Testis (tissue), 3 donors: Measurements from ENCODE around the gene NRP2. TPM values are rescaled to one million over a fixed set of nuclear protein-coding genes. Genes with fewer than 3 reads are reported as not detected.

Experiments used
- DNase-seq: peaks from one replicate; pipeline ENCODE4 v3.0.0-alpha.2; 2019
- H3K27ac ChIP-seq, 2 donors: fragments of 200-600 bp; sonication (generic); one replicate each; pipeline ENCODE4 v1.5.1; 2019
- H3K27me3 ChIP-seq: fragments of 200-600 bp; sonication (generic); one replicate; pipeline ENCODE4 v1.5.1; 2019
- H3K36me3 ChIP-seq: fragments of 200-600 bp; sonication (generic); one replicate; pipeline ENCODE4 v1.5.1; 2017; ENCODE audit warnings: low read depth; ENCODE audit errors: missing control alignments
- H3K4me1 ChIP-seq: fragments of 200-600 bp; sonication (generic); one replicate; pipeline ENCODE4 v1.5.1; 2019
- H3K4me3 ChIP-seq, 2 donors: fragments of 200-600 bp; sonication (generic); one replicate each; pipeline ENCODE4 v1.5.1; 2017 to 2019
- H3K9me3 ChIP-seq: fragments of 200-600 bp; sonication (generic); one replicate; pipeline ENCODE4 v1.5.1; 2017
- POLR2A ChIP-seq: fragments of 450-650 bp; IDR thresholded peaks from one replicate; pipeline ENCODE4 v1.6.1; 2017; ENCODE audit warnings: antibody characterized with exemption, mild to moderate bottlenecking, moderate library complexity
- WGBS, 2 donors: methylation state at CpG; one replicate each; pipeline ENCODE4 v1.1.5; 2018; 5-methylcytosine and 5-hydroxymethylcytosine counted together
- intact Hi-C: fragments of 100-400 bp; cut with DNase I; formaldehyde crosslinking; loops from one replicate; pipeline ENCODE4 v1.15.1; 2023; ENCODE audit warnings: low total_unique reads
- polyA plus RNA-seq: library from polyadenylated mRNA; stranded (reverse); fragments of 350-450 nt; fragmentation: Illumina TruSeq; extraction: RNeasy Lipid Tissue Mini Kit (QIAGEN cat#74804); gene quantifications from one replicate; pipeline ENCODE4 v1.2.3, GENCODE V29; 2014; ENCODE audit warnings: low read depth, low replicate concordance; ENCODE audit not compliant: insufficient read depth
- total RNA-seq, 2 donors: library from RNA; depleted of rRNA; stranded (reverse); fragments of >200 nt; gene quantifications; one replicate each; pipeline ENCODE4 v1.2.3, GENCODE V29; 2016
- TF ChIP-seq, protein P1 (sequence below), 3 experiments: fragments of 450-650 bp in 2 of 3; fragments of 200-600 bp in 1 of 3; sonication (generic) in 1 of 3; IDR thresholded peaks; one replicate each; pipeline ENCODE4 v1.5.1; 2016 to 2019; ENCODE audit warnings: antibody characterized with exemption in 3 of 3, mild to moderate bottlenecking in 2 of 3, moderate library complexity in 1 of 3

The NRP2 gene
- total and polyA plus RNA-seq, 3 donors from 2014 or later, result 6.3 to 10.6 (median 6.3) TPM

DNA sequence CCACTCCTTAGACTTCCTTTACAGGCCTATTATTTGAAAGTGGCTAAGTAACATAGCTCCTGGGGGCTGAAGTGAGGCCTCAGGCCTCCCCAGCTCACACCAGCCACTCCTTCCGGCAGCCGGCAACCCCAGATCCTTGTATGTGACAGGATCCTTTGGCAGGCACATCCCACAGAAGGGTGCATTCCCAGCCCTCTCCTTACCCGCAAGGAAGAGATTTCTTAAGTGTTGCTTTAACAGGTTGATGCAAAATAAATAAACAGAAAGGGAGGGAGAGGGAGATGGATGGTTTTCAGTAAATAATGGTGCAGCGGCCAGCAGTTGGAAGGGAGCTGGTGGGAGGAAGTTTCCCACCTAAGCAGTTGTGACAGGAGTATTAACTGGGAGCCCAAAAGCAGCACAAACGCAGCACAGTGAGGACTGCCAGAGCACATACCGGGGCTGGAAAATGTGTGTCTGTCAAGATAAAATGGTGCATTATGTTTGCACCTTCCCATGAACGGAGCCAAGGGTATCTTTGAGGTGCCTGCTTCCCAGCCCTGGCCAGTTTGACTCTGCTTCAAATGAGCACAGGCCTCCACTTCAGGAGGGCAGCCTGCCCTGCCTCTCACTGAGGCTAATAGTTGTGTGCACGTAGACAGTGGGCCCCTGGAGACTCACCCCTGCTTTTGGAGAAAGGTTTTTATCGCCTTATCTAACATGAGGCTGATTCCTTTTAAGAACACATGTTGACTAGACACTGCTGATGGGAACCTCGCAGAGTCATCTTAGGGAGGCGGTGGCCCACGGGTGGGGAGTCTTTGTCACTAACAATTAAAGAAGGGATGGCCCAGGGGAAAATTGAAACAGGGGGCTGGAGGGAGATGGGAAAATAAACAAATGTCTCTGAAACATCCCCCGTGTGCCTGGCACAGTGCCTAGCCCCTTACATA lies 32.8 kb downstream of the NRP2 start:
- Histone ChIP-seq H3K9me3 (no peaks in the 10 kb centered on the region), H3K4me1 (no peaks in the 10 kb centered on the region), H3K27ac (no peak overlapping the region), H3K36me3 (no peaks in the 10 kb centered on the region), H3K4me3 (no peak overlapping the region), H3K27me3 (no peaks in the 10 kb centered on the region)
- DNase-seq, result no peak
- WGBS, 2 donors, result 76 to 86% methylated on average over 13 of the region's 13 CpGs
- intact Hi-C loops, result no loop called here
- TF ChIP-seq, protein P1, sequence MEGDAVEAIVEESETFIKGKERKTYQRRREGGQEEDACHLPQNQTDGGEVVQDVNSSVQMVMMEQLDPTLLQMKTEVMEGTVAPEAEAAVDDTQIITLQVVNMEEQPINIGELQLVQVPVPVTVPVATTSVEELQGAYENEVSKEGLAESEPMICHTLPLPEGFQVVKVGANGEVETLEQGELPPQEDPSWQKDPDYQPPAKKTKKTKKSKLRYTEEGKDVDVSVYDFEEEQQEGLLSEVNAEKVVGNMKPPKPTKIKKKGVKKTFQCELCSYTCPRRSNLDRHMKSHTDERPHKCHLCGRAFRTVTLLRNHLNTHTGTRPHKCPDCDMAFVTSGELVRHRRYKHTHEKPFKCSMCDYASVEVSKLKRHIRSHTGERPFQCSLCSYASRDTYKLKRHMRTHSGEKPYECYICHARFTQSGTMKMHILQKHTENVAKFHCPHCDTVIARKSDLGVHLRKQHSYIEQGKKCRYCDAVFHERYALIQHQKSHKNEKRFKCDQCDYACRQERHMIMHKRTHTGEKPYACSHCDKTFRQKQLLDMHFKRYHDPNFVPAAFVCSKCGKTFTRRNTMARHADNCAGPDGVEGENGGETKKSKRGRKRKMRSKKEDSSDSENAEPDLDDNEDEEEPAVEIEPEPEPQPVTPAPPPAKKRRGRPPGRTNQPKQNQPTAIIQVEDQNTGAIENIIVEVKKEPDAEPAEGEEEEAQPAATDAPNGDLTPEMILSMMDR (IDR thresholded peaks at IDR 0.05), result no peak
- no peak for TF ChIP-seq POLR2A

DNA sequence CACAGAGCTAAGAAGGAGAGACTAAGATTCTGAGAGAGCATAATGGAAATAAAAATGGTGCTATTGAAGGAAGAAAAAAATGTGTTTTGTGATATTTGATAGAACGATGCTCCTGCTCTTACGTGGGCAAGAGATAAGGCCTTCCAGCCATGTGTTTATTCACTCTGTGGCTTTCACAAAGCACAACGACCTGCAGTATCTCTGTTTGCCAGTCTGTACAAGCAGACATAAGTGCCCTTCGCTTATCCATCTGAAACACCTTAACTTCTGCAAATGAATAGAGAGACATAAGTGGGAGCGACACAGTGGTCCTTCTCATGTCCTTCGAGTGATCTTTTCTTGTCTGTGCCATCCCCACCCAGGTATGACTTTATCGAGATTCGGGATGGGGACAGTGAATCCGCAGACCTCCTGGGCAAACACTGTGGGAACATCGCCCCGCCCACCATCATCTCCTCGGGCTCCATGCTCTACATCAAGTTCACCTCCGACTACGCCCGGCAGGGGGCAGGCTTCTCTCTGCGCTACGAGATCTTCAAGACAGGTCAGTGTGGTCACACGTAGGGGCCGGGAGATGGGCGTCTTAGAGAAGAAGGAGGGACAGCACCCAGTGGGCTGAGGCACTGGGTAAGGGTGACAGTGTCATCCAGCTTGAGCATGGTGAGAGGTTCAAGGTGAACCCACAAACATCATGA lies 33.7 kb downstream of the NRP2 start:
- H3K27ac ChIP-seq, result no peak overlapping the region
- no peaks in the 10 kb centered on the region for H3K36me3 ChIP-seq
- 71% methylated on average over 20 of the region's 20 CpGs for WGBS, 2 donors
- DNase-seq, result peak; percentile 81
- no peaks in the 10 kb centered on the region for H3K4me1 ChIP-seq
- no peaks in the 10 kb centered on the region for H3K9me3 ChIP-seq
- H3K27me3 ChIP-seq, result no peaks in the 10 kb centered on the region
- TF ChIP-seq, protein P1 (IDR thresholded peaks at IDR 0.05), result no peak
- TF ChIP-seq POLR2A, result no peak
- intact Hi-C loops, result no loop called here
- H3K4me3 ChIP-seq, result no peak overlapping the region

DNA sequence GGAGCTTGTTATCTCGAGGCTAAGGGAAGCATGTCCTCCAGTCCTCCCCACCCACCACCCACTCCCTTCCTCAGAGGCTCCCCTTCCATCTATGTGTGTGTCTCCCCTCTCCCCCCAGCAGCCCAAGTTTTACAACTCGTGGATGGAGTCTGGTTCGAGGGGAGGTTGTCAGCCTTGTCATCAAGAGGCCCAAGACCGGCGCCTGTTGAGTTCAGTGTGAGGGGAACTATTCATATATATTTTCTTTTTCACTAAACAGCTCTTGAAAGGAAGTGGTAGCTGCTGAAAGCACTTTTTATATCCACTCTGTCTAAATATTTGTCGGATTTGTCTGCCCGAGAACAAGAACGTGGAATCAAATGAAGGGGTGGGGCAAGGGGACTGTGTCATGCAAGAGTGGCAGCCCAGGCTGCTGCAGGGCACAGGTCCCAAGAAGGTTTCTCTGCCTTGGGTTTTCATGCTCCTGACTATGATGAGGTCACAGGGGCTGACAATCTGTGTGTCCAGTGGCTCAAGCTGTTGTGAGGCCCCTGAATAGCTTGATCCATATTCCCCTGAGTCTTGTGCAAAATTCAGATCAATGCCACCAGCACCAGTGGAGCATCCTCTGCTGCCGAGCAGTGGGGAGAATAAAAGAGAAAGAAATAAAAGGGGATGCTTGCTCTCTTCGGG lies 35.0 kb downstream of the NRP2 start:
- H3K36me3 ChIP-seq, result no peaks in the 10 kb centered on the region
- H3K9me3 ChIP-seq, result no peaks in the 10 kb centered on the region
- TF ChIP-seq POLR2A, result no peak
- TF ChIP-seq, protein P1 (IDR thresholded peaks at IDR 0.05), result no peak
- no peak for DNase-seq
- no peaks in the 10 kb centered on the region for H3K27me3 ChIP-seq
- no peak overlapping the region for H3K27ac ChIP-seq
- WGBS, 2 donors, result 85 to 86% methylated on average over 10 of the region's 10 CpGs
- intact Hi-C loops, result no loop called here
- H3K4me3 ChIP-seq, result no peak overlapping the region
- H3K4me1 ChIP-seq, result no peaks in the 10 kb centered on the region

DNA sequence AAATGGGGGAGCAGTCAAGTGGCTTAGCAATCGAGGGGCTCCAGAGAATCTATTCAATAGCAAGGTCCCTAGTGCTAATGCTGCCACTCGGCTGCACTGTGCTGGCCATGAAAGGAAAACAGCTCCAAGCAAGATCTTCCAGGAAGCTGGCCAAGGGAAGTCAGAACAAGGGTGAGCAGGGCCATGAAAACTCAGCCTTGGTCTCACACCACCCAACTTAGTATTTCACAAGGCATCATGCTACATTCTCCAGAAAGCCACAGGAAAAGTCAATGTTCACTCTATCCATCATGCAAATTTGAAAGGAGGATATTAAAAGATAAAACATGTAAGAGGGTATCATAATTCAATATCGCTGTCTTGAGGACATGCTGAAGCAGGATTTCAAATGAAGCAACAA lies 35.7 kb downstream of the NRP2 start:
- H3K27ac ChIP-seq, result no peak overlapping the region
- no peaks in the 10 kb centered on the region for H3K4me1 ChIP-seq
- intact Hi-C loops, result no loop called here

More for the DNA sequence above, 35.7 kb downstream of the NRP2 start:
- no peaks in the 10 kb centered on the region for H3K36me3 ChIP-seq
- no peak for DNase-seq
- no peaks in the 10 kb centered on the region for H3K27me3 ChIP-seq
- H3K4me3 ChIP-seq, result no peak overlapping the region
- H3K9me3 ChIP-seq, result no peaks in the 10 kb centered on the region
- TF ChIP-seq, protein P1 (IDR thresholded peaks at IDR 0.05), result no peak
- no peak for TF ChIP-seq POLR2A
- WGBS, 2 donors, result 84 to 89% methylated on average over 3 of the region's 3 CpGs
